Panc1 (cell line): Measurements from ENCODE around the gene SNORC.

Source experiments
- CTCF ChIP-seq: fragments of 450-650 bp; IDR thresholded peaks from 2 replicates; pipeline ENCODE4 v1.5.1; 2017; ENCODE audit warnings: mild to moderate bottlenecking
- POLR2AphosphoS5 ChIP-seq: IDR thresholded peaks from 2 replicates; pipeline ENCODE4 v1.6.1; 2012; ENCODE audit warnings: mild to moderate bottlenecking, low read depth, low read length, moderate library complexity
- REST ChIP-seq, 2 experiments: IDR thresholded peaks; 2 replicates each; pipeline ENCODE4 v1.6.1; 2011 to 2012; ENCODE audit warnings: low read depth in 2 of 2, control low read depth in 1 of 2, low read length in 1 of 2, mild to moderate bottlenecking in 1 of 2, moderate library complexity in 1 of 2; ENCODE audit not compliant: insufficient read depth in 1 of 2
- SIN3A ChIP-seq: IDR thresholded peaks from 2 replicates; pipeline ENCODE4 v1.6.1; 2012; ENCODE audit warnings: low read depth, mild to moderate bottlenecking, low read length, moderate library complexity, borderline replicate concordance; ENCODE audit not compliant: insufficient read depth
- TCF7L2 ChIP-seq: IDR thresholded peaks from 2 replicates; pipeline ENCODE4 v1.6.1; 2011; ENCODE audit warnings: mild to moderate bottlenecking, low read depth, low read length, inconsistent platforms

- no peak for TF ChIP-seq CTCF
- TF ChIP-seq SIN3A: no peak
- no peak for TF ChIP-seq POLR2AphosphoS5
- TF ChIP-seq REST (IDR thresholded peaks at IDR 0.05; ENCODE audit: insufficient read depth in 1 of 2, low read depth in 2 of 2, low read length in 1 of 2): no peak
- TF ChIP-seq TCF7L2: no peak
These were observed 31.0 kb downstream of the SNORC start for GRCh38 chr2:232900811-232901735.
